ENCODE measurements around the gene ADPRHL1.

- TF ChIP-seq CTCF (IDR thresholded peaks at IDR 0.05) (no peak), EP300 (IDR thresholded peaks at IDR 0.05) (no peak)
Observed at GRCh38 chr13:113427562-113428468, 25.5 kb downstream of the ADPRHL1 start.

Data from sigmoid colon (tissue), 4 donors.